ENCODE results near the gene LEMD3. TPM values are rescaled to one million over a fixed set of nuclear protein-coding genes. Genes with fewer than 3 reads are reported as not detected.

Gene LEMD3
- total RNA-seq, 2 experiments from 2014 or later: 16.5 to 17.5 TPM

DNA sequence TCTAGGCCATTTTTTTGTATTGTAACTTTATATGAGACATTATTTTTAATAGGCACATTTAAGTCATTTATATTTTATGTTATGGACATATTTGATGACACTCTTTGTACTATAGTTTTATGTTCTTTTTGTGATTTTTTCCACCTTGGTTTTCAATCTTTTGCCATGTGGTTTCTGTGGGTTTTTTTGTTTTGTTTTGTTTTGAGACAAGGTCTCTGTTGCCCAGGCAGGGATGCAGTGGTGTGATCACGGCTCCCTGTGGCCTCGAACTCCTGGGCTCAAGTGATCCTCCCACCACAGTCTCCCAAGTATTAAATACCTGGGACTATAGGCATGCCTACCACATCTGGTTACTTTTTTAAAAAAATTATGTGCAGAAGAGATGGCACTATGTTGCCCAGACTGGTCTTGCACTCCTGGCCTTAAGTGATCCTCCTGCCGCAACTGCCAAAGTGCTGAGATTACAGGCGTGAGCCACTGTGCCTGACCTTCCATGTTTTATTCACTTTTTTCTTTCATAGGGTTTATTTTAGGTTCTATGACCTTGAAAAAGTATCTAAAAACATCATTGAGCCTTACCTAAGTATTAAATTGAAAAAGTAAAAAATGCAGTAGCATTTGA lies 125.4 kb downstream of the LEMD3 start:
- Mint-ChIP-seq H3K9me3 (no peaks in the 10 kb centered on the region), H3K27me3 (ENCODE audit: low read depth) (peaks cover 13% of the 10 kb centered on the region), H3K27ac (no peak overlapping the region), H3K4me1 (ENCODE audit: low read depth) (no peaks in the 10 kb centered on the region), H3K36me3 (ENCODE audit: low read depth) (no peaks in the 10 kb centered on the region), H3K4me3 (no peak overlapping the region)
- no peak for DNase-seq
- CTCF ChIA-PET: no interaction called here
- intact Hi-C loops (cut with micrococcal nuclease): no loop called here

DNA sequence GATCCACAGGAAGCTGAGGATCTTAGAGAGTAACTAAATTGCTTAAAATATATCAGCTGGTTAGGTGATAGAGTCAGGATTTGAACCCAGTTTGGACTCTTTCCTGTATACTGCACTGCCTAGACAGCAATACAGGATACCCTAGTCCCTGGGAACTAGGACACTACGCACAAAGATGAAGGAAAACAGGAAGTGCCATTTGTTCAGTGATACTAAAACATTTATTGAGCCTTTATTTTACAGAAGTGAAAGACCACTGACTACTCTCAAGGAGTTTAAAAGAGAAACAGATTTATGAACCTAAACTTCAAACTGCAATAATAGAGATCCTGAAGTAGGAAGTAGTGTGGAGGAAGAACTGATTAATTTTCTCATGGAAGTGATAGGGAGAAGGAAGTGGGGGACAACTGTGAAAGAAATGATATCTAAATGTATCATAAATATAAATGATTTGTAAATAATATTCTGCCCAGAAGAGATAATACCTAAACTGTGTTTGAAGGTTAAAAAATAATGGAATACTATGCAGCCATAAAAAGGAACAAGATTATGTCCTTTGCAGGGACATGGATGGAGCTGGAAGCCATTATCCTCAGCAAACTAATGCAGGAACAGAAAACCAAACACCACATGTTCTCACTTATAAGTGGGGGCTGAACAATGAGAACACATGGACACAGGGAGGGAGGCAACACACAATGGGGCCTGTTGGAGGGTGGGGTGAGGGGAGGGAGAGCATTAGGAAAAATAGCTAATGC lies 127.3 kb downstream of the LEMD3 start:
- H3K9me3 Mint-ChIP-seq: no peaks in the 10 kb centered on the region
- DNase-seq: no peak
- H3K36me3 Mint-ChIP-seq (ENCODE audit: low read depth): no peaks in the 10 kb centered on the region
- intact Hi-C loops (cut with micrococcal nuclease): no loop called here
- H3K27me3 Mint-ChIP-seq (ENCODE audit: low read depth): peaks cover 17% of the 10 kb centered on the region
- H3K4me3 Mint-ChIP-seq: no peak overlapping the region
- no peak overlapping the region for H3K27ac Mint-ChIP-seq
- CTCF ChIA-PET: no interaction called here
- H3K4me1 Mint-ChIP-seq (ENCODE audit: low read depth): no peaks in the 10 kb centered on the region

Other genes with a start within 250 kb of the LEMD3 start
- gene WIF1, start 48.3 kb upstream of the LEMD3 start, total RNA-seq: under 1 TPM in 1 of 2 experiments, not detected in 1; 0.20 TPM
- gene MSRB3, start 109.1 kb downstream of the LEMD3 start, total RNA-seq: not detected